GM19099 (cell line): Measurements from ENCODE around the gene RPA3.

Source experiments
- POLR2A ChIP-seq: IDR thresholded peaks from 3 replicates; pipeline ENCODE4 v1.6.1; 2011; ENCODE audit warnings: low read depth; ENCODE audit not compliant: insufficient read length; ENCODE audit errors: extremely low read depth

Gene RPA3

GRCh38 chr7:7706556-7707172 lies 11.7 kb downstream of the RPA3 start:
- TF ChIP-seq POLR2A: no peak

GRCh38 chr7:7706101-7706511 lies 12.3 kb downstream of the RPA3 start:
- TF ChIP-seq POLR2A: no peak

- no peak for TF ChIP-seq POLR2A
These were observed 13.1 kb downstream of the RPA3 start for GRCh38 chr7:7705318-7705717.

GRCh38 chr7:7704867-7705266 lies 13.5 kb downstream of the RPA3 start:
- TF ChIP-seq POLR2A: no peak

- TF ChIP-seq POLR2A: no peak
These were observed 15.0 kb downstream of the RPA3 start for GRCh38 chr7:7703427-7703826.

GRCh38 chr7:7702826-7703225 lies 15.6 kb downstream of the RPA3 start:
- no peak for TF ChIP-seq POLR2A

GRCh38 chr7:7701527-7701926 lies 16.9 kb downstream of the RPA3 start:
- no peak for TF ChIP-seq POLR2A

- TF ChIP-seq POLR2A: no peak
These were observed 18.4 kb downstream of the RPA3 start for GRCh38 chr7:7699970-7700369.

GRCh38 chr7:7699380-7699779 lies 19.0 kb downstream of the RPA3 start:
- TF ChIP-seq POLR2A: no peak

- no peak for TF ChIP-seq POLR2A
These were observed 19.5 kb downstream of the RPA3 start for GRCh38 chr7:7698930-7699329.

GRCh38 chr7:7696458-7697119 lies 21.8 kb downstream of the RPA3 start:
- TF ChIP-seq POLR2A: no peak

- TF ChIP-seq POLR2A: no peak
These were observed 23.1 kb downstream of the RPA3 start for GRCh38 chr7:7695111-7695817.

- no peak for TF ChIP-seq POLR2A
These were observed 23.9 kb downstream of the RPA3 start for GRCh38 chr7:7694542-7694941.

- no peak for TF ChIP-seq POLR2A
These were observed 24.5 kb downstream of the RPA3 start for GRCh38 chr7:7693881-7694280.

GRCh38 chr7:7688956-7689355 lies 29.5 kb downstream of the RPA3 start:
- no peak for TF ChIP-seq POLR2A

- TF ChIP-seq POLR2A: no peak
These were observed 30.1 kb downstream of the RPA3 start for GRCh38 chr7:7688310-7688709.

- TF ChIP-seq POLR2A: no peak
These were observed 30.6 kb downstream of the RPA3 start for GRCh38 chr7:7687800-7688199.
